ENCODE measurements around the gene PCSK5.

PCSK5 gene

DNA sequence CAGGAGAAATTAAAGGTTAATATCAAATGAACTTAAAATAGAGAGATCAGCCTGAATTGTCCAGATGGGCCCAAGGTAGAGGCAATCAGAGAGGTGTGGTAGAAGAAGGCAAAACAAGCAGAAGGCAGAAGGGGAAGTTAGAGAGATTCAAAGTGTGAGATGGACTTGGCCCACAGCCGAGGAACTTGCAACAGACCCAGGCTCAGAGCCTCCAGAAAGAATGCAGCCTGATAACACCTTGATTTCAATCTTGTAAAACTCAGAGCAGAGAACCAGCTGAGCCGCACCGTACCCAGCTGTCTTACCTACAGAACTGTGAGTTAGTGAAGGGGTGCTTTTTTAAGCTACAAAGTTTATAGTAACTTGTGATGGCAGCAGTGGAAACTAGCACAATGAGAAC lies 312.9 kb downstream of the PCSK5 start:
- DNase-seq = no peak

DNA sequence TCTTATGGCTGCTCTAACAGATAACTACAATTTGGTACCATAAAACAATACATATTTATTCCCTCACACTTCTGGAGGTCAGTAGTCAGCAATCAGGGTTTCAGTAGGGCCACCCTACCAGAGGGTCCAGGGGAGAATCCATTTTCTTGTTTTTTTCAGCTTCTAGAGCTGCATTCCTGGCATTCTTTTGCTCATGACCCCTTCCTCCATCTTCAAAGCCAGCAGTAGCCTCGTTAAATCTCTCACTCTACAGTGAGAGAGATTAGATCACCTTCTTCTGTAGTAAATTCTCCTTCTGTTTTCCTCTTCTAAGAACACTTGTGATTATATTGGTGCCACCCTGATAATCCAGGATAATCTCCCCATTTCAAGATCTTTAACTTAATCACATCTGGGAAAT lies 316.3 kb downstream of the PCSK5 start:
- DNase-seq = no peak

DNA sequence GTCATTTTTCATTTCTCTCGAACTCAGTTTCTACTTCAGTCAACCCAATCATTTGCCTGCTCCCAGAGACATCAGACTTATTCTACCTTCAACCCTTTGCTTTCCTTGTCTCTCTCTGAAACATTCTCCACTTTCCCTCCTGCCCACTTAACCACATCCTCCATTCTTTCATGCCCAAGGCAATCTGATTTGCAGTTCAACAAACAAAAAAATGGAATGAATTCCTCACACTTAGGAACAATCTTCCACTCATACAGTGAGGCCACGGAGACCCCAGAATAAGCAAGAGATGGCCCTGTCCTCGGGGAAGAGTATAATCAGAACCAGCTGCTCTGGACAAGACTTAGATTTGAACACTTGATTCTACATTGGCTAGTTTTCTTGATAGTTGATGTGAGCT lies 323.3 kb downstream of the PCSK5 start:
- DNase-seq = no peak

DNA sequence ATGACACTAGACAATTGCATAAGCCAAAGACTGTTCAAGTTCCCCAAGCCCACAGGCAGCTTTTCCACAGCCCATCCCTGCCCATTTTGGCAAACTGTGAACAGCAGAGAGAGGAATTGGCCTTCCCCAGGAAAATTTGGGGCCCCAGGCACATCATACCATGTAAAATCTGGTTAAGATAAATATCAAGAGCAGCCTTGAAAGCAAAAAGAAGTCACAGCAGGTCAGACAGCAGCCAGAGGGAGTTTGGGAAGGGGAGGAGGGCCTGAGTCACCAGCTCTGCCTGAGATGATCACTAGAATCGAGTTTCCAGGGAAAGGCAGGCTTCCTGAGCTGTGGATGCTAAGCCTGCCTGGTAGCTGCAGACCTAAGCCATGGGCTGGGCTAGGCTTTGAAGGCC lies 324.6 kb downstream of the PCSK5 start:
- DNase-seq = no peak

DNA sequence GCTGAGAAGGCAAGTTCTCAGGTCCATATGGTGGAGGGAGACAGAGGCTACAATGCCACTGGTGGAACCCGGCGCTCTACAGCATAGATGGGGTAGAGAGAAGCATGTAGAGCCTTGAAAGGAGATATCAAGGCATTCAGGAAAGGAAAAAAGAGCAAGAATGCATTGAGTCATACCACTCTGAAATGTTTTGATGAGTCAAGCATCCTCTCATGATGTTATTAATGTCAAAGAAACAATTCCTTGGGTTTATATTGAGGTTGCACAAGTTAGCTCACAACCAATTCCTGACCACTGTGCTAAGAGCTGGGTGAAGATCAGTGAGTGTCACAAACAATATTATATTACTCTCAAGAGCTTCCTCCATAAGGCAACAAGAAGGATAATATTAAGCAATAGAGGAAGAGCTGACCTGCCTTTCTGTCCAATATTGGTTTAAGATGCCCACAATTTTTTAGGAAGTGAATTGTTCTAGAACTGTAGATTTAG lies 325.7 kb downstream of the PCSK5 start:
- no peak for DNase-seq

DNA sequence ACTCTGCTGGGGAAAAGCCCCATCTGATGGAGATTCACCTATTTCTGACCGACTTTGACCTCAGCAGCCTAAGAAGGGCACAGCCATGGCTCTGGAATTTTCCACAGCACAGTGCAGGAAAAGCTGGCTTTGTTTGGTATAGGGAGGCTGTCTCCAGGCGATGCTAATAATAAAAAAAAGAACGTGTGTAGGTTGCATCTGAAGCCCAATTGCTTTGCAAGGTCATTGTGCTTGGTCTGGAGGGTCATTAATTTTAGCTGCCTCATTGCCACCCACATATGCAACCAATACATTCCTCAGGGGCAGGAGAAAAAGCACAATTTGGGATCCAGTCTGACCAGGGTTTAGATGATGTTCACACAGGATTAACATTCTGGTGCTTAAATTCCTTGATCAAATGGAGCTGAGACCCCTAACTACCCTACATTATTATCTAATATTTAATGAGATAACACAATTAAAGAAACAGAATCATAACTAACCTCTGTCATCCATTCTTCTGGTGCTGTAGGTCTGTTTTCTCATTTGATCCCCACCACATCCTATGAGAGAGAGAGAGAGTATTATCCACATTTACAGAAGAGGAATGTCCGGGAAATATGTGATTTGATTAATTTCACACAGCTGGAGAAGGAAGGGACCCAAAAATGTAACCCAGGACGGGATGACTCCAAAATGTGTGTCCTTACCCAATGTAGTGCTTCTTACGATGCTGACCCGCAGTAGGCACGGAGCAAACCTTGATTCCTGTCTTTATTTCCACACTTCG lies 327.8 kb downstream of the PCSK5 start:
- no peak for DNase-seq

DNA sequence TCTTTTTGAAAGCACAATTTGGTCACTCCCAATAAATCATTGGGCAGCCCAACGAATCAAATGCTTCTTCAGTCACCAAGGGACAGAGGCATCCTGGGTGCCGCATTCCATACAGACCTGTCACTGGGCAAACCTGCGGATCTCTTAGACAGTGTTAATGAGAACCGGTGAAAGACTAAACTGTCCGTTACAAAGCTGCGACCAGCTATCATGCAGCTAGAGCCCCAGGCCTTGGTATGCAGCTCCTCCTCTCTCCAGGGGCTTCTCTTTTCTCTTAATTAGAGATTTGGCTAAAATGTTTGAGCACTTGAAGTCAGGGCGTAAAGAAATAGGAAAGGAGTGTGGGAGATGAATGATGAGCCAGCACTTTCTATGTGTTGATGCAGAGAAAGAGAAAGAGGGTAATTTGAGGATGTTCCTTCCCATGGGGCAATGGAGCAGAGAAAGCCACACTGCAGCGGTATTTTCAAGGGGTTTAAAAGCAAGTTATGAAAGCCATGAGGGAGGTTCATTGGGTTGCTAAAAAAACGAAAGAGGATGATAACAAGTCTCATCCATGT lies 328.5 kb downstream of the PCSK5 start:
- DNase-seq = no peak

DNA sequence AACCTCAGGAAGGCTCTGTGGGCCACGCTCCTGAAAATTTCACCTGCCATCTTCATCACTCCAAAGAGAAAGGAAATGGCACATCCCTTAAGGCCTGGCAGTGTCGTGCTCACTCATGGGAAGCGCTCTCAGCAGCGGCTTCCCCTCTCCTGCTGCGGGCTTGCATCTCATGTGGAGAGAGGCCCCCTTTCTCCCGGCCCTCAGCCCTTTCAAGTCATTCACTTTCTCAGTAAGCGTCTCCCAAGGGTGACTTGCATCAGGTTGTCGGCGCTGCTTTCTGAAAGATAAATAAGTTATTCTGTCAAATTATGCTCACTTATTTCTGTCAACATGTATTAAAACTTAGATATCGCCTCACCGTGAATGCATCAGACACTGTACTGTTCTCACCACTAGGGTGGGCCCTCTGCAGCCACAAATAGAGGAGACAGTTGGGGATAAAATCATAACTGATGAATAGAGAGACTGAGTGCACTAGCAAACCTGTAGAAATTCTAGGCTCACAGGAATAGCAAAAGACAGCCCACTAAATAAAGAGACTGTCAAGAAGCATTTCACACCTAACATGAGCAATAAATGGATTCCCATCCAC lies 329.2 kb downstream of the PCSK5 start:
- DNase-seq = no peak

DNA sequence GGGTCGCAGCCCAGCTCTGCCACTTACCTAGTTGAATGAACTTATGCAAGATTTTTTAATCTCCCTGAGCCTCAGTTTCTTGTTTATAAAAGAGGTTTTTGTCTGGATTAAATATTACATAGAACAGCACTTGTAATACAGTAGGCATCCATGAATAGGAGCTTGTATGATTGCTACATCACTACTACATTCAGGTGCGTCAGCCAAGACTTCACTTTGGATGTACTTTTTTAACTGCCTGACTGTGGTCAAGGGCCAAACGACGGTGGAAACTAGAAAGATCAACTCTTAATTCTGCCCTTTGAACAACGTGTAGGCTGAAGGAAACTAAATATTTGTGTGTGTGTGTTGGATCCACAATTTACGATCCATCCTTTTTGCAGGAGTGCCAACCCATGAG lies 330.9 kb downstream of the PCSK5 start:
- no peak for DNase-seq

DNA sequence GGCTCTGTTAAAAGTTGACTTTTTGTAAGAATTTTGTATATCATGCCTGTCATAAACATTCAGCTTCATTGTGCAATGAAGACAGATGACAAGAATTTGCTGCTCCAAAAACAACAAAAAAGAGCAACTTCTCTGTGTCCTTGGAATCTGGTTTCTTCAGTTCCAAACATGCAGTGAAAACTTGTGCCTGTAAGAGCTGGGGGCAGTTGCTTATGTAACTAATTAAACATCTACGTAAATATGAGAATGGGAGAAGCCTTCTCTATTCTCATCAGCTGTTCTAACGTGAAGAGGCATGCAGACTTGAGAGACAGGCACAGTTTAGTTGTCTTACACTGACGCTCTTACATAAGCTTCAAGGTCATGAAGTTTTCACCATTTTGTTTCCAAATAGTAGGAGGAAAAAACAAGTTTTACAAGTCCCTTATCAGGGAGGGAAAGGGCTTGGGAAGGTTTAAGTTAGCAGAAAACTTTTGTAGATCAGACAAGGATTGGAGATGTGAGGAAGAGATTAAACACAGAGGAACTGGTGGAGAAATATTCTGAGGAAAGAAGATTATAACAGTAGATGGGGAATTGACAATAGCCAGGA lies 333.4 kb downstream of the PCSK5 start:
- no peak for DNase-seq

DNA sequence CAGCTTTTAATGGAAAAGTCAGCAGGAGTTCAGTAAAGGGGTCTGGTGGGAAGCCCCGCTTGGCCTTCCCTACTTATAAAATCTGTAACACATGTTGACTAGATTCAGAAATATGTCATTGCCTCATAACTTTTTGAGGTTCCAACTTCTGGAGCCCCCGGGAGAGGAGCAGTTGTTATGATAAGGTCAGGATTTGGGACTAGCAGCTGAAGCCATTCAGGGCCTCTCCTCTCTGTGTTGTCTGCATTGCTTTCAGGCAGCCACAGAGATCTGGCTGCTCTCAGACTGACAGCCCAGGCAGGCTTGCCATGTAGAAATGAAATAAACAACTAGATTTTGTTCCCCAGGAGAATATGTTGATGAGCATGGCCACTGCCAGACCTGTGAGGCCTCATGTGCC lies 336.7 kb downstream of the PCSK5 start:
- DNase-seq = no peak

DNA sequence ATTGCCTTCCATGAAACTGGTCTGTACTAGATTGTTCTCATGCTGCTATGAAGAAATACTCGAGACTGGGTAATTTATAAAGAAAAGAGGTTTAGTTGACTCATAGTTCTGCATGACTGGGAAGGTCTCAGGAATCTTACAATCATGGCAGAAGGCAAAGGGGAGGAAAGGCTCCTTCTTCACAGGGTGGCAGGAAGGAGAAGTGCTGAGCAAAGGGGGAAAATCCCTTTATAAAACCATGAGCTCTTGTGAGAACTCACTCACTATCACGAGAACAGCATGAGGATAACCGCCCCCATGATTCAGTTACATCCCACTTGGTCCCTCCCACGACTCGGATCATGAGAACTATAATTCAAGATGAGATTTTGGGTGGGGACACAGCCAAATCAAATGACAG lies 340.5 kb downstream of the PCSK5 start:
- no peak for DNase-seq

DNA sequence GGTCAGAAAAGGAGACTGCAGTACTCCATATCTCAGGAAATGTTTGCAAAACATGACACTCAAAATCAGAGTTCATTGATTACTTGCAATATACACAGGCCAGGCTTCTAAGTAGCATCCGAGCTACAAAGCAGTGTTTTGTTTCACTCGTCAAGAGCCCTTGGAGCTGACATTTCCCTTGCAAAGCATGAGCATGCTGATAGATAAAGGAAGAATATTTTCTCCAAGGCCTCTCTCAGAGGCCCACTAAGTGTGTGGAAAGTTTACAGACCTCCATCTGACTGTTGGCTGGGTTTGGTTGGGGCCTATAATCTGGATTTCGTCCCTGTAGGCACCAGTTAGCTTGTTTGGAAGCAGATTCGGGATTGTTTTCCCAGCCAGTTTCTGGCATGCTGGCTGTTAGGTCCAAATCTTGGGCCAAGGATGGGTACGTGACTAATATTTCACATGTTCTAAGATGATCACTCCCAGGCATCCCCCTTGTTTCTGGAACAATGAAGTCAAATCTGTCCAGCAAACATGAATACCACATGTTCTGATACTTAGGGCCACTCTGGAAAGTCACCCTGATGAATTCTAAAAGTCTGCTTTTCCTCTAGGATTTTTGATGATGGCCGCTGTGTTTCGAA lies 342.5 kb downstream of the PCSK5 start:
- no peak for DNase-seq

DNA sequence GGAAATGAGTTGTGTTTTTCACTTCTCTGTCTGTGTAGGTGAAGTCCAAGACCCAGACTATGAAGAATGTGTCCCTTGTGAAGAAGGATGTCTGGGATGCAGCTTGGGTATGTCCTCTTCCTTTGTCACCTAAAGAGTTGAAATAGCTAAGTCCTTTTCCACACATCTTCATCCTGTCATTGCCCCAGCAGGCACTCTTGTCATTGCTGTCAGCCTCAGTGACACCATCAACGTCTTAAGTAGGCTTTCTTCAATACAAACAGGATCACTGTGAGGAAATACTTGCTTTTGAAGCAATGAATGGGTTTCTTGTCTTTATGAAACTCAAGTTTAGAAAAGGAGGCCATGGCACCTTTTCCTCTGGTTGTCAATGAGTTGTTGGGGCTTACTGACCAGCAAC lies 350.1 kb downstream of the PCSK5 start:
- no peak for DNase-seq

DNA sequence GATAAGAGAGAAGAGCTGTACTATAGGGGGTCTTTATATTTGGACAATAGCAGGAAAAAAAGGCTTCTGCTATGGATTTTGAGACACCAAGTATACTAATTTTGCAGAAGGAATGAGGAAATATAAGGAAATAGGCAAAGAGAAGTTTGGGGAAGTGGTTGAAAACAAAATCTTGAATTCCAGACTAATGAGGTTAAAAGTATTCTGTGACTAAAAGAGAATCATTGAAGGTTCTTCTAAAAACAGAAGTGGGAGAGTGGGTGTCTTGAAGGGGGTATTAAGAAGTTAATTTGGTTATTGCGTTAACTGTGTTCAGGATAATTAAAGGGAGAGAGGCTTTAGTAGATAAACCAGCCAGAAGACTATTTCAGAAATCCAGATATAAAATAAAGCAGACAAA lies 355.0 kb downstream of the PCSK5 start:
- no peak for DNase-seq

DNA sequence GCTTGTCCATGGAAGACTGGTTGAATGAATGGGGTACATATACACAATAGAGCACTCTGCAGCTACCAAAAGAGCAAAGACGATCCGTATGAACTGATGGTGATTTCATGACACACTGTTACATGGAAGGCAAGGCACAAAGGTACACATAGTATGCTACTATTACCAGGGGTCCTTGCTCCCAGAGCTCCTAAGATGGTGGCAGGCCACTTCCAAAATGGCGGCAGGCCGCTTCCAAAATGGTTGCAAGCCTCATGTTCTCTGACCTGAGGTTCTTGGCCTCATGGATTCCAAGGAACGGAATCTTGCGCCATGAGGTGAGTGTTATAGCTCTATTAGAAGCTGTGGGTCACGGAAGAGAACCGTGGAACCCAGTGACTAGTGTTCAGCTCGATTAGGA lies 356.2 kb downstream of the PCSK5 start:
- no peak for DNase-seq

DNA sequence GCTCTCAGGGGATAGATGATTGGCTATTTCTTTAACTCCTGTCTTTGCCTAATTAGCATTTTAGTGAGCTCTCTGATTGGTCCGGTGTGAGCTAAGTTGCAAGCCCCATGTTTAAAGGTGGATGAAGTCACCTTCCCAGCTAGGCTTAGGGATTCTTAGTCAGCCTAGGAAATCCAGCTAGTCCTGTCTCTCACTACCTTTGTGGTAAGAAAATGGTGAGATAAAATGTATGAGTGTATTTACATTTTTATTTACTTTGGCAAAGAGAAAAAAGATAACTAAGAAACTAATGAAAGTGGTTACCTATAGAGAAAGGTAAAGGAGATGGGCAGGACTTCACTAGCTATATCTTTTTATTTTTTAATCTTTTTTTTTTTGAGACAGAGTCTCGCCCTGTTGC lies 357.0 kb downstream of the PCSK5 start:
- no peak for DNase-seq

DNA sequence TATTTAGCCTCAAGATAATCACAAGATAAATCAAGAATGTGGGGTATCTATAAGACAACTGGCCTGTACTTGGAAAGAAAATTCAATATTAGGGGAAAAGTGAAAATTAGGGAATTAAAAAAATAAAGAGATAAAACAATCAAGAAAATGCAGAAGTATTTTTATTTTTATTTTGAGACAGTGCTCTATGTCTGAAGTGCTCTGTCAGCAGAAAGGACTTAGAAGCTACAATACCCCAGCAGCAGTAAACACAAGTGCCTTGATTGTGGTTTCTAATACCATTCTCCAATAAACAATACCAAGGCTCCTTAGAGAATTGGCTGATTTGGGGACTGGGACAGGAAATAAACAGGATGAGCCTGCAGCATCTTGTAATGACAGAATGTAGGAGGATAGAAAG lies 358.8 kb downstream of the PCSK5 start:
- DNase-seq = no peak

DNA sequence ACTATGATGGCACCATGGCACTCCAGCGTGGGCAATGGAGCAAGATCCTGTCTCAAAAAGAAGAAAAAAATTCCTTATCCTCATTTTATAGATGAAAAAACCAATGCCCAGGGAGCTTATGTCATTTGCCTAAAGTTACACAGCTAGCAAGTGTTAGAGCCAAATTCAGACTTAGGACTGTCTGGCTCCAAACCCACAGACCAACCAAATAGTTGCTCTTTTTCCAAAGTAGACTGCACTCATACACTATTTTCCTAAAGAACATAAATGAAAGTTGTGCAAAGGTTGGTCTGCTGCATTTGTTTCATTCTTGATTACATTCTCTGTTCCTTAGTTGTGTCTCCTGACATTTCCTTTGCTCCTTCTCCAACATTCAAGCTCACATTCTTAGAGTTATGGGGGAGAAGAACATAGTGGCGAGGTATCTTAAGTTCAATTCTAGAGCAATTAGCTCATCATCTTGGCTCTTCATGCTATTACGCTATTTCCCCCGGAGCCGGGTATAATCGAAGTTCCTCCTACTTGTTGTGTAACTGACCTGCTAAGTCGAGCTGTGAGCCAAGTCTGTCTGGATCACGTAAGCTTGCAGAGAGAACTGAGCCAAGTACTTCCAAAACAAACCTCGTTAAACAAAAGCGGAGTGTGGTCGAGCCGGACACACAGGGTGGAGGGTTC lies 365.4 kb downstream of the PCSK5 start:
- no peak for DNase-seq

DNA sequence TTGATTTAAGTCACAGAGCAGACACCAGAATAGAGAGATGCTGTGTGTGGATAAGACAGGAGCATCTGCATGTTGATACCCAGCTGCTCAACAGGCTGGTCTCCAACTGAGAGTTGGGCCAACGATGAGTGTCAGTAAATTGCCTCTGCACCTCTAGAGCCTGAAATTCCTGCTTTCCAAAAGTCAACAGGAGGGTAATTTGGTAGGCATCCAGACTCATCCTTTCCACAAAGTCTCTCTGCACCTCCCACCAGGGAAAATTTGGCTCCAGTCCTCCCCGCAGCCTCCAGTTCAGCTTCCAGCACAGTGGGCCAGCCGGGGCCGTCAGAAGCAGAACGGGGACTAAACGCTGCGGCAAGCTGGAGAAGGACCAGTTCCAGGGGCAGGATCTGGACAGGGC lies 366.8 kb downstream of the PCSK5 start:
- no peak for DNase-seq

DNA sequence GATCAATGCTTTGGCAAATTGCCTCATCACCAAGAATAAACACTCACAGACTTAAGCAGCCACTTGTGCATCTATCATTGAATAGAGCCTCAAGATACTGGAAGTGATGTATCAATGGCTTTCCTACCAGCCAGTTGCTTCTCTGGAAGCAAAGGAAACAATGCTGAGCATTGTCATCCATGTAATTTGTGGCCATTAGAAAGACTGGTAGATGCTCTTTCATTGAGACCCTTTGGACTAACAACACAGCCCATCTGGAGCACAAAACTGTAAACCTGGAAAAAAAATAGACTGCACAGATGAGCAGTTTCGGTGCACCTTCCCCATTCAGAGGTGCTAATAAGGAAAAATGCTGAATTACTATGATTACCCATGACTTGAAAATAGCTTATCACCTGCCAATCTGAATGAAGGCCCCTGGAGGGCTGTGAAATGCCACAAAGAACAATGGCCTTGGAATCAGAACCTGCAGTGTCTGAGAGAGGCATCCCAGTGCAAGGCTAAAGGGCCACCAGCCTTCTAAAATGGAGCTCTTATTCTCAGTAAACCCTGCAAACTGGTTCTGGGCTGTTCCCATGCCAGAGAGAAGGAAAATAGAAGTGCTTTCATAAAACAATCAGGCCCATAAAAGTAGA lies 376.3 kb downstream of the PCSK5 start:
- no peak for DNase-seq

DNA sequence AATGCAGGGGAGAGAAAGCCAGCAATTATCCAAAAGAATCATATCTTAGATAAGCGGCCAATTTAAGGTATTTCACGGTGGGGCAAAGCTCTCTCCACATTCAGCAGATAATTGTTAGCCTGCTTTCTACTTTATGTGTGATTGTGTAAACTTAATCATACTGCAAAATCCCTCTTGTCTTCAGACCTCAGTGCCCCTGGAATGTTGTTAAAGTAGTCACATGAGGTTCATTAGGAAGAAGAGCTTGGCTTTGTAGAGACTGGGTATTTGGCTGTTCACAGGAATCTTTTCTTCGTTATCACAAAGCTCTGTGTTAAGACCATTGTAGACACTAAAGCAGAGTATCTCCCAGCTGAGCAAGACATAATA lies 376.8 kb downstream of the PCSK5 start:
- no peak for DNase-seq

DNA sequence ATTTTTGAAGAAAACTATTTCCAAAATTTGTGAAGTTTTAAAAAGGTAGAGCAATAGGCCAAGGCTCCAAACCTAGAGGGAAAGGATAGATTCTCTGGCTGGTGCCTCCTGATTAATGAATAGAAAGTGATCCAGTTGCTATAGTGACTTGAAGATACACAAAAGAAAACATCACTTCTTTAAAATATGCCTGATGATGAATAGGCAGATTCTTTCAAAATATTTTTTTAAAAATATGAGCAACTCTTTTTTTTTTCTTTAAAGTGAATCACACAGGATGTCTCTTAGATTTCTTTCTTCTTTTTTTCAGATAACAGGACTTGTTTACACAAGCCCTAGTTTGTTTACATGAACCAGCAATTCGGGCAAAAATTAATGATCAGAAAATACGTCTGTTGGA lies 379.3 kb downstream of the PCSK5 start:
- DNase-seq = no peak
